HFF-Myc (cell line): ENCODE data around the gene PHF14.
"Not testable (repeated sequence)": the region's sequence is repeated elsewhere in the genome, so short reads cannot be mapped to it uniquely, and the experiment has no call there.

Source experiments
- DNase-seq: peaks from one replicate; pipeline ENCODE4 v3.0.0-alpha.2; 2011; ENCODE audit warnings: low read depth; ENCODE audit errors: extremely low read depth
- H3K4me3 ChIP-seq: replicated peaks from 2 replicates; pipeline ENCODE4 v1.5.1; 2011; ENCODE audit warnings: low read depth, mild to moderate bottlenecking, control low read depth, low read length
- TF ChIP-seq, protein P1 (sequence below): IDR thresholded peaks from 2 replicates; pipeline ENCODE4 v1.5.1; 2012; ENCODE audit warnings: mild to moderate bottlenecking, low read depth, low read length, control low read depth; ENCODE audit errors: missing control alignments

The PHF14 gene

DNA sequence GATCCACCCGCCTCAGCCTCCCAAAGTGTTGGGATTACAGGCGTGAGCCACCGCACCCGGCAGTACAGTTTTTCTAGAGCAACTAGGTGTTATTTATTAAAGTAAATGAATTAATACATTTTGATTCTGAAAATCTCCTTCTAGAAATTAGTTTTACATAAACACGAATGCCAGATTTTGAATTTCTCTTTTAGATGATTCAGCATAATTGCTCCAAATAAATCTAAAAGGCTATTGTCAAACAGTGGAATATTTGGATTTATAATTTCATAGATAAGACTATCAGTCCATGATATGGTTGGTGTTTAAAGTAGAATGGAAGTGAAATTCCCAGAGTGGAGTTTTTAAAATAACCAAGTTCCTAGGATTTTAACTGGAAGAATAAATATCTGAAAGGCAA lies 1.5 kb upstream of the PHF14 start:
- no peak overlapping the region for H3K4me3 ChIP-seq
- DNase-seq, result no peak
- TF ChIP-seq, protein P1, sequence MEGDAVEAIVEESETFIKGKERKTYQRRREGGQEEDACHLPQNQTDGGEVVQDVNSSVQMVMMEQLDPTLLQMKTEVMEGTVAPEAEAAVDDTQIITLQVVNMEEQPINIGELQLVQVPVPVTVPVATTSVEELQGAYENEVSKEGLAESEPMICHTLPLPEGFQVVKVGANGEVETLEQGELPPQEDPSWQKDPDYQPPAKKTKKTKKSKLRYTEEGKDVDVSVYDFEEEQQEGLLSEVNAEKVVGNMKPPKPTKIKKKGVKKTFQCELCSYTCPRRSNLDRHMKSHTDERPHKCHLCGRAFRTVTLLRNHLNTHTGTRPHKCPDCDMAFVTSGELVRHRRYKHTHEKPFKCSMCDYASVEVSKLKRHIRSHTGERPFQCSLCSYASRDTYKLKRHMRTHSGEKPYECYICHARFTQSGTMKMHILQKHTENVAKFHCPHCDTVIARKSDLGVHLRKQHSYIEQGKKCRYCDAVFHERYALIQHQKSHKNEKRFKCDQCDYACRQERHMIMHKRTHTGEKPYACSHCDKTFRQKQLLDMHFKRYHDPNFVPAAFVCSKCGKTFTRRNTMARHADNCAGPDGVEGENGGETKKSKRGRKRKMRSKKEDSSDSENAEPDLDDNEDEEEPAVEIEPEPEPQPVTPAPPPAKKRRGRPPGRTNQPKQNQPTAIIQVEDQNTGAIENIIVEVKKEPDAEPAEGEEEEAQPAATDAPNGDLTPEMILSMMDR, result no peak

DNA sequence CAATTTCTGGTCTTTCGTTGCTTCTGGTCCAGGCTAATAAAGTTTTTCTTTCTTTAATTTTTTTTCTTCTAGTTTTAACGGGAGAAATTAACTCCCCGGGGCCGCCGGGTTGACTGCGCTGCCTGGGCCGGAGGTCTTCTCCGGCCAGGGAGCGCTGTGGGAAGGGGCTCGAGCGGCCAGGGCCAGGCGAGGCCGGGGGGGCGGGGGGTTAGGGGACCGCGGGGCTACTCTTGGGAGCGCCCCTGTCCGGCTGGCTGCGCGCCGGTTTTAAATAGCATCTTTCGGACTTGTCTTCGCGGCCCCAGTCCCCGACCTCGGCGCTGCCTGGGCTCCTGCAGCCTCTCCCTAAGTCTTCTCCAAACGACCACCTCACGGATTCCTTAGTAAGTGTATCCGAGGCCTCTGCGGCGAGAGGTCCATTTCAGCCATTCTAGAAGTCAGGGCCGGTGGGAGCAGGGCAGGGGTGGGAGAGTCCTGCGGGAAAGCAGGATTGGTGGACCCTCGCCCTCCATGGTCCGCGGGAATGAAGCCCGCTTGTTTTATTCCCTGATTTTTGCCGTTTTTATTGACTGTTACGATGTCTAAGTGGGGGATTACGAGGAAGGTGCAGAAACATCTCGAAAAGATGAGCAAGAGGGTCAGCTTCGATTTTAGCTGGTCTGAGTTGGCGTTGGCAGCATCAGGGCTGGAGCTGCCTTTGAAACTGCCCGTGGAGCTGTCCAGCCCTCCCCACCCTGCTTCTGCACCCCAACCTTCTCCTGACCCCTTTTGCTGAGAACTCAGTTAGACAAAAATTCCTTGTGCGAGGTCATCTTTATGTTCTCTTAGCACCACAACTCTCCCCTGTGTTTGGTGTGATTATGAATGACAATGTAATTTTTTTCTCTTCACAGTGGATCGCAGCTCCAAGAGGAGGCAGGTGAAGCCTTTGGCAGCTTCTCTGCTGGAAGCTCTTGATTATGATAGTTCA lies 555 bp downstream of the PHF14 start:
- TF ChIP-seq, protein P1, result no peak
- peak overlapping the region; percentile 65 for H3K4me3 ChIP-seq
- DNase-seq, result peak; percentile 6

DNA sequence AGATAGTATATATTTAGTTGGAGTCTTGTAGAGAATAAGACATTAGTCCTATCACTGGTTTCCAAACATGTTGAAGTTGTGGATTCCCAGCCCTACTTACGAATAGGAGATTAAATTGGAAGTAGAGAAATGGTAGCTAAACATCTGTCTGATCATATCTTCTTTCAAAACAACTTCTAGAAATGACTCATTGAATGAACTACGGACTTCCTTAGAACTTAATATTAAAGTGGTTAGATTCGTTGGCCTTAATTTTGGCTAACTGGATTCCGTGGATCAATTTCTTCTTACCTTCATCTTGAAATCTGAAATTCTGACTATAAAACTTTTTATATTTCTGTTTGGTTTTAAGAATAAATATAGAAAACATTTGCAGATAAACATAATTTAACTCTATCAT lies 3.4 kb downstream of the PHF14 start:
- H3K4me3 ChIP-seq, result no peak overlapping the region
- no peak for DNase-seq
- TF ChIP-seq, protein P1, result no peak

DNA sequence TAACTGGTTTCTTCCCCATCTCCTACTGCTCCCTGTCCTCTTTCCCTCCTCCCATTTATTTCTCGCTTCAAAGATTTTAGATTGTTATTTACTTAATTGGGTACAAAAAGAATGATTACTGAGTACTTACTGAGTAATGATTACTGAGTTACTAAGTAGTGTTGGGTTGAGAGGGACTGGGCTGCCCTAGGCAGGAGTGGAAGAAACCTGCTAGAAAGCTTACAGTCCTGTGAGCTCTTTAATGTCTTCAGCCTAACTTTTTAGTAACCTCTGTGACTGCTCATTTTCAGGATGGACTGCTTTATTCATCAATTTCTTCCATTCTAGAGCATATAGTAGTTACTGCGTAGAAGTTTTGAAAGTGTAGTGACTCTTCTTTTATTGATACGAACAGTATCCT lies 7.6 kb downstream of the PHF14 start:
- no peak for DNase-seq
- TF ChIP-seq, protein P1, result no peak
- no peak overlapping the region for H3K4me3 ChIP-seq

DNA sequence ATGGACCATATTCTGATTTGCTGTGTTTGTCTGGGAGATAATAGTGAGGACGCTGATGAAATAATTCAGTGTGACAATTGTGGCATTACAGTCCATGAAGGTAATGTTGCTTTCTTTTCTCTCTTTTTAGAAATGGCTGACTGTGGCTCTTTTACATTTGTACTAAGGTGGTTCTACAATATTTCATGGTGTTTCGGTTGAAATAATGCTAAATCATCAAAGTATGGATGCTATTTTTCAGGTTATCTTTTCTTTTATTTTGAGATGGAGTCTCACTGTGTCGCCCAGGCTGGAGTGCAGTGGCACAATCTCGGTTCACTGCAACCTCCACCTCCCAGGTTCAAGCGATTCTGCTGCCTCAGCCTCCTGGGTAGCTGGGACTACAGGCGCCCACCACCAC lies 17.1 kb downstream of the PHF14 start:
- H3K4me3 ChIP-seq, DNase-seq: not testable (repeated sequence)

DNA sequence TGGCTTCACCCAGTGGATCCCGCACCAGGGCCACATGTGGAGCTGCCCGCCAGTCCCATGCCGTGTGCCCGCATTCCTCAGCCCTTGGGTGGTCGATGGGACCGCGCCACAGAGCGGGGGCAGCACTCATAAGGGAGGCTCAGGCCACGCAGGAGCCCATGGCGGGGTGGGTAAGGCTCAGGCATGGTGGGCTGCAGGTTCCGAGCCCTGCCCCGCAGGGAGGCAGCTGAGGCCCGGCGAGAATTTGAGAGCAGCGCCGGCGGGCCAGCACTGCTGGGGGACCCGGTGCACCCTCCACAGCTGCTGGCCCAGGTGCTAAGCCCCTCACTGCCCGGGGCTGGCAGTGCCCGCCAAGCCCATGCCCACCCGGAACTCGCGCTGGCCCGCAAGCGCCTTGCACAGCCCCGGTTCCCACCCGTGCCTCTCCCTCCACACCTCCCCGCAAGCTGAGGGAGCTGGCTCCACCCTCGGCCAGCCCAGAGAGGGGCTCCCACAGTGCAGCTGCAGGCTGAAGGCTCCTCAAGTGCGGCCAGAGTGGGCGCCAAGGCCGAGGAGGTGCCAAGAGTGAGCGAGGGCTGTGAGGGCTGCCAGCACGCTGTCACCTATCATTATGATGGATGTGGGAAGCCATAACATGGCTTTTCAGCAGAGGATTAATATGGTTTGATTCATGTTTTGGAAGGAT lies 22.0 kb downstream of the PHF14 start:
- H3K4me3 ChIP-seq, result not testable (repeated sequence)

DNA sequence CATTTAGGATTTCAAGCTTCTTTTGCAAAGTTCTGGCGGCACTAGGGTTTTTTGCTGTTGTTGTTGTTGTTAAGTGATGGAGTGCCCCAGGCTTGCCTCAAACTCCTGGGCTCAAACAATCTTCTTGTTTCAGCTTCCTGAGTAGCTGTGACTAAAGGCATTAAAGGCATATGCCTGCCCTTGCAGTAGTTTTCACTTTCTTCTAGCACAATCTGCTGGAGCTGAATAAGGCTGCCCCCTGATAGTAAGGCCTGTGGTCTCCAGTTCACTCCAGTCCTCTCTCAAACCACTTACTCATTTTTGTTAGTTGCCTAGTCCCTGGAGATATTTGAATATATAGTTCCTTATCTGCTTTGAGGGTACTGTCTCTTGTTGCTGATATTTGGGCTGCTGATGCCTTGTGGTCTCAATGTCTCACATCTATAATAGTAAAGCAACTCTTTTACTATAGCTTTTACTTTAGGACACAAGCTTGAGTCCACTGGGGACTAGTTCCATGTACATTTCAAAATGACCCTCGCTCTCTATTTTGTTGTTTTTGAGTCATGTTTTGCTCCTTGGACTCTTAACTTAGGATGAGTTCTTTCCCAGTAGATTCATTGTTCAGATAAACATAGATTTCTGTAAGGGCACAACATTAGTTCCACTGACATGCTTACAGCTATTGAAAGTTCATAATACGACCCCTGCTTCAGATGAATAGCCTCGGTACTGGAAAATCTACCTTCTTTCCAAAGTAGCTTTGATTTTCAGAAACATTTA lies 25.5 kb downstream of the PHF14 start:
- no peak overlapping the region for H3K4me3 ChIP-seq
- DNase-seq, result no peak
- TF ChIP-seq, protein P1, result no peak

More for the DNA sequence above, 22.0 kb downstream of the PHF14 start:
- DNase-seq, result not testable (repeated sequence)
